Measurements from ENCODE around the gene SMIM26. TPM values are rescaled to one million over a fixed set of nuclear protein-coding genes. Genes with fewer than 3 reads are reported as not detected.

Gene SMIM26
- total RNA-seq, 2 donors from 2014 or later: 67.9 to 78.1 TPM

DNA sequence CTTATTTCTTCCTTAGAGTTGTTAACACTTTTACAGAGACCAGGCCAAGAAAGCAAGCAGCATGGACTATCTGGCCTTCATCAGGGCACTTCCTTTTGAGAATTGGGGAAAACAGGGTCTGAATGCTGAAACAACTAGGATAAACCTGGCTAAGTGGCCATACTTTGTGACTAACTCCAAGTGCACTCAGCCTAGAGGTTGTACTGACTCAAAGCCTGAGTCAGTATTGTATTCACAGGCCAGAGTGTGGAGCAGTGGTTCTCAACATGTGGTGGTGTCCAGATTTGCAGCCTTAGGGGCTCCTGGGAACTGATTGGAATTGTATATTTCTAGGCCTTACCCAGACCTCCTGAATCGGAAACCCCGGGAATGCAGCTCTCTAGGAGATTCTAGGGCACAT lies 39.4 kb upstream of the SMIM26 start:
- intact Hi-C loops (cut with DNase I): no loop called here
- Histone ChIP-seq H3K4me1 (no peaks in the 10 kb centered on the region), H3K9ac (ENCODE audit: low read depth in 2 of 2, low read length in 2 of 2) (no peak overlapping the region), H3K27me3 (no peaks in the 10 kb centered on the region), H3K27ac (no peak overlapping the region), H3K4me3 (no peak overlapping the region), H3K9me3 (no peaks in the 10 kb centered on the region), H3K36me3 (peaks cover 33% of the 10 kb centered on the region)
- TF ChIP-seq, protein P1, sequence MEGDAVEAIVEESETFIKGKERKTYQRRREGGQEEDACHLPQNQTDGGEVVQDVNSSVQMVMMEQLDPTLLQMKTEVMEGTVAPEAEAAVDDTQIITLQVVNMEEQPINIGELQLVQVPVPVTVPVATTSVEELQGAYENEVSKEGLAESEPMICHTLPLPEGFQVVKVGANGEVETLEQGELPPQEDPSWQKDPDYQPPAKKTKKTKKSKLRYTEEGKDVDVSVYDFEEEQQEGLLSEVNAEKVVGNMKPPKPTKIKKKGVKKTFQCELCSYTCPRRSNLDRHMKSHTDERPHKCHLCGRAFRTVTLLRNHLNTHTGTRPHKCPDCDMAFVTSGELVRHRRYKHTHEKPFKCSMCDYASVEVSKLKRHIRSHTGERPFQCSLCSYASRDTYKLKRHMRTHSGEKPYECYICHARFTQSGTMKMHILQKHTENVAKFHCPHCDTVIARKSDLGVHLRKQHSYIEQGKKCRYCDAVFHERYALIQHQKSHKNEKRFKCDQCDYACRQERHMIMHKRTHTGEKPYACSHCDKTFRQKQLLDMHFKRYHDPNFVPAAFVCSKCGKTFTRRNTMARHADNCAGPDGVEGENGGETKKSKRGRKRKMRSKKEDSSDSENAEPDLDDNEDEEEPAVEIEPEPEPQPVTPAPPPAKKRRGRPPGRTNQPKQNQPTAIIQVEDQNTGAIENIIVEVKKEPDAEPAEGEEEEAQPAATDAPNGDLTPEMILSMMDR (IDR thresholded peaks at IDR 0.05): no peak
- DNase-seq: no peak

GRCh38 chr20:18529041-18529440 lies 38.2 kb upstream of the SMIM26 start:
- no peaks in the 10 kb centered on the region for H3K9me3 ChIP-seq
- TF ChIP-seq, protein P1 (IDR thresholded peaks at IDR 0.05): no peak
- DNase-seq: no peak
- no peak overlapping the region for H3K4me3 ChIP-seq
- H3K36me3 ChIP-seq: peaks cover 43% of the 10 kb centered on the region
- no peak overlapping the region for H3K9ac ChIP-seq (ENCODE audit: low read depth in 2 of 2, low read length in 2 of 2)
- intact Hi-C loops (cut with DNase I): no loop called here
- H3K4me1 ChIP-seq: no peaks in the 10 kb centered on the region
- no peak overlapping the region for H3K27ac ChIP-seq
- H3K27me3 ChIP-seq: no peaks in the 10 kb centered on the region

GRCh38 chr20:18532626-18533025 lies 34.6 kb upstream of the SMIM26 start:
- Histone ChIP-seq H3K9me3 (no peaks in the 10 kb centered on the region), H3K4me1 (no peaks in the 10 kb centered on the region), H3K4me3 (no peak overlapping the region), H3K36me3 (peaks cover 28% of the 10 kb centered on the region), H3K27ac (no peak overlapping the region), H3K27me3 (no peaks in the 10 kb centered on the region), H3K9ac (ENCODE audit: low read depth in 2 of 2, low read length in 2 of 2) (no peak overlapping the region)
- intact Hi-C loops (cut with DNase I): no loop called here
- TF ChIP-seq, protein P1 (IDR thresholded peaks at IDR 0.05): no peak
- DNase-seq: no peak

- Histone ChIP-seq H3K27ac (no peak overlapping the region), H3K4me3 (no peak overlapping the region), H3K27me3 (no peaks in the 10 kb centered on the region), H3K9ac (ENCODE audit: low read depth in 2 of 2, low read length in 2 of 2) (no peak overlapping the region), H3K9me3 (no peaks in the 10 kb centered on the region), H3K36me3 (peaks cover 28% of the 10 kb centered on the region), H3K4me1 (no peaks in the 10 kb centered on the region)
- TF ChIP-seq, protein P1 (IDR thresholded peaks at IDR 0.05): no peak
- intact Hi-C loops (cut with DNase I): no loop called here
- no peak for DNase-seq
Observed at GRCh38 chr20:18533491-18533890, 33.7 kb upstream of the SMIM26 start.

DNA sequence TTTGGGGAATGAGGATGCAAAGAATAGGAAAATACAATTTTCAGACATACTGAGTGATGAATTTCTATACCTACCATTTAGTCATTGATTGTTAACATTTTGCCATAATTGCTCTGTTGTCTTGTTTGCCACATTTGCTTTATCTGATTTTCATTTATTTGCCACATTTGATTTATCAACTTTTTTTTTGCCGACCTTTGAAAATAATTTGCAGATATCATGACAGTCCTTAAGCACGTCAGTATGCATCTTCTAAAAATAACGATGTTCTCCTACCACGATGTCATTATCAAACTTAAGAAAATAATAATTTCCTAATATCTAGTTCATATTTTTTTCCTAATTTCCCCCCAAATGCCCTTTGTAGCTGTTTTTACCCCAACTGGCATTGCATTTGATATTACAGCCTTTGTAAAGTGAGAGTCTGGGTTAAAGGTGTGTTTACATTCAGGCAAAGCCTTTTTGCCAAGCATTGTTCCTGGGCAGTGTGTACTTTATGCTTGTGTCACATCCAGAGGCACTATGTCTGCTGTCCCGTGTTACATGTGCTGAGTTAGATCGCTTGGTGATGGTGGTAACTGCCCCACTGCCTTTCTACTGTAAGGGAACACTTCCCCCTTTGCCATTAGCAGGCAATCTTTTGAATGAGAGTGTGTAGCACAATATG lies 33.1 kb upstream of the SMIM26 start:
- no peaks in the 10 kb centered on the region for H3K4me1 ChIP-seq
- no peaks in the 10 kb centered on the region for H3K9me3 ChIP-seq
- H3K27me3 ChIP-seq: no peaks in the 10 kb centered on the region
- intact Hi-C loops (cut with DNase I): no loop called here
- H3K9ac ChIP-seq (ENCODE audit: low read depth in 2 of 2, low read length in 2 of 2): no peak overlapping the region
- TF ChIP-seq, protein P1 (IDR thresholded peaks at IDR 0.05): no peak
- peaks cover 28% of the 10 kb centered on the region for H3K36me3 ChIP-seq
- DNase-seq: no peak
- H3K4me3 ChIP-seq: no peak overlapping the region
- no peak overlapping the region for H3K27ac ChIP-seq

Measured in colonic mucosa (tissue), 4 donors.